Thyroid gland (tissue), 4 donors: ENCODE measurements around the gene PTPRN2. TPM values are rescaled to one million over a fixed set of nuclear protein-coding genes. Genes with fewer than 3 reads are reported as not detected.
"Not testable (repeated sequence)": the region's sequence is repeated elsewhere in the genome, so short reads cannot be mapped to it uniquely, and the experiment has no call there.

ENCODE experiments used
- DNase-seq, 2 donors: peaks; one replicate each; pipeline ENCODE4 v3.0.0-alpha.2; 2019
- H3K27ac ChIP-seq, 3 donors: fragments of 200-600 bp; sonication (generic); 1 replicate in 2 of 3; 2 replicates in 1 of 3; pipeline ENCODE4 v1.5.1; 2016 to 2019; ENCODE audit warnings: mild to moderate bottlenecking in 1 of 3, moderate library complexity in 1 of 3
- H3K27me3 ChIP-seq: fragments of 200-600 bp; sonication (generic); one replicate; pipeline ENCODE4 v1.5.1; 2019
- H3K36me3 ChIP-seq, 2 donors: fragments of 200-600 bp; sonication (generic); one replicate each; pipeline ENCODE4 v1.5.1; 2016 to 2019
- H3K4me1 ChIP-seq, 2 donors: fragments of 200-600 bp; sonication (generic); one replicate each; pipeline ENCODE4 v1.5.1; 2017 to 2019
- H3K4me3 ChIP-seq, 3 donors: fragments of 200-600 bp; sonication (generic); replicated peaks in 1 of 3; 1 replicate in 2 of 3; 2 replicates in 1 of 3; pipeline ENCODE4 v1.5.1; 2016; ENCODE audit warnings: mild to moderate bottlenecking in 1 of 3
- H3K9me3 ChIP-seq: fragments of 200-600 bp; sonication (generic); one replicate; pipeline ENCODE4 v1.5.1; 2017
- POLR2A ChIP-seq, 2 donors: fragments of 450-650 bp; IDR thresholded peaks; one replicate each; pipeline ENCODE4 v1.6.1; 2017; ENCODE audit warnings: antibody characterized with exemption in 2 of 2, mild to moderate bottlenecking in 2 of 2, moderate library complexity in 1 of 2
- WGBS, 2 donors: methylation state at CpG; one replicate each; pipeline ENCODE4 v1.1.5; 2017; 5-methylcytosine and 5-hydroxymethylcytosine counted together
- intact Hi-C: fragments of 100-400 bp; cut with DNase I; formaldehyde crosslinking; loops from one replicate; pipeline ENCODE4 v1.15.1; 2023
- total RNA-seq, 4 donors: library from RNA; depleted of rRNA; stranded (reverse); fragments of >200 nt; gene quantifications; one replicate each; pipeline ENCODE4 v1.2.3, GENCODE V29; 2016
- TF ChIP-seq, protein P1 (sequence below), 6 experiments: fragments of 200-600 bp in 3 of 6; fragments of 450-650 bp in 3 of 6; sonication (generic) in 3 of 6; IDR thresholded peaks; one replicate each; pipeline ENCODE4 v1.5.1; 2016 to 2019; ENCODE audit warnings: antibody characterized with exemption in 6 of 6, mild to moderate bottlenecking in 2 of 6, inconsistent platforms in 1 of 6, moderate library complexity in 1 of 6

PTPRN2 gene
- total RNA-seq, 4 donors from 2014 or later, result 4.2 to 9.9 (median 7.7) TPM

DNA sequence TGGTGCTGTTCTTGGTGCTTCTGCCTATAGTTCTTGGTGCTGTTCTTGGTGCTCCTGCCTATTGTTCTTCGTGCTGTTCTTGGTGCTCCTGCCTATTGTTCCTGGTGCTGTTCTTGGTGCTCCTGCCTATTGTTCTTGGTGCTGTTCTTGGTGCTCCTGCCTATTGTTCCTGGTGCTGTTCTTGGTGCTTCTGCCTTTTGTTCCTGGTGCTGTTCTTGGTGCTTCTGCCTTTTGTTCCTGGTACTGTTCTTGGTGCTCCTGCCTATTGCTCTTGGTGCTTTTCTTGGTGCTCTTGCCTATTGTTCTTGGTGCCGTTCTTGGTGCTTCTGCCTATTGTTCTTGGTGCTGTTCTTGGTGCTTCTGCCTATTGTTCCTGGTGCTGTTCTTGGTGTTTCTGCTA, 71.1 kb downstream of the PTPRN2 start:
- DNase-seq, result no peak
- Histone ChIP-seq H3K27me3 (no peaks in the 10 kb centered on the region), H3K4me3 (no peak overlapping the region), H3K27ac (no peak overlapping the region), H3K4me1 (no peaks in the 10 kb centered on the region), H3K36me3 (no peaks in the 10 kb centered on the region), H3K9me3 (no peaks in the 10 kb centered on the region)
- intact Hi-C loops, result no loop called here
- TF ChIP-seq POLR2A (IDR thresholded peaks at IDR 0.05), result no peak
- 87 to 90% methylated on average over 2 of the region's 2 CpGs for whole genome bisulfite sequencing, 2 donors

DNA sequence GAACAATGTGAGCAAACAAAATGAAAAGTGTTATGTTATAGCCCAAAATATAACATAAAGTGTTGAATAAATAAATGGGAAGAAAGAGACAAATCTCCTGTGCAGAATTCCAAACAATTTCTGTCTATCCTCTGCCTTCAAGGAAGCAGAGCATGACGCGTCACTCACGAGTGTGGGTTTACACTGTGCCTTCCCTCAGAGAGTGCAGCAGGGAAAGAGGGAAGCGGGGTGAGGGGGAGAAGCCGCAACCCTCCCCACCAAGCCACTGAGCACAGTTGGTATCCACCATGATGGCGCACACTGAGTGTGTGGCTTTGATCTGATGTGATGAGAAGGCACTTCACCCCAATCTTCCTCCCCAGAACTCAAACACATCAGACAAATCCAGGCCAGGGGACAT, 74.8 kb downstream of the PTPRN2 start:
- intact Hi-C loops, result no loop called here
- WGBS, 2 donors, result 81 to 84% methylated on average over 6 of the region's 6 CpGs
- TF ChIP-seq, protein P1, sequence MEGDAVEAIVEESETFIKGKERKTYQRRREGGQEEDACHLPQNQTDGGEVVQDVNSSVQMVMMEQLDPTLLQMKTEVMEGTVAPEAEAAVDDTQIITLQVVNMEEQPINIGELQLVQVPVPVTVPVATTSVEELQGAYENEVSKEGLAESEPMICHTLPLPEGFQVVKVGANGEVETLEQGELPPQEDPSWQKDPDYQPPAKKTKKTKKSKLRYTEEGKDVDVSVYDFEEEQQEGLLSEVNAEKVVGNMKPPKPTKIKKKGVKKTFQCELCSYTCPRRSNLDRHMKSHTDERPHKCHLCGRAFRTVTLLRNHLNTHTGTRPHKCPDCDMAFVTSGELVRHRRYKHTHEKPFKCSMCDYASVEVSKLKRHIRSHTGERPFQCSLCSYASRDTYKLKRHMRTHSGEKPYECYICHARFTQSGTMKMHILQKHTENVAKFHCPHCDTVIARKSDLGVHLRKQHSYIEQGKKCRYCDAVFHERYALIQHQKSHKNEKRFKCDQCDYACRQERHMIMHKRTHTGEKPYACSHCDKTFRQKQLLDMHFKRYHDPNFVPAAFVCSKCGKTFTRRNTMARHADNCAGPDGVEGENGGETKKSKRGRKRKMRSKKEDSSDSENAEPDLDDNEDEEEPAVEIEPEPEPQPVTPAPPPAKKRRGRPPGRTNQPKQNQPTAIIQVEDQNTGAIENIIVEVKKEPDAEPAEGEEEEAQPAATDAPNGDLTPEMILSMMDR (IDR thresholded peaks at IDR 0.05), result no peak
- no peak for TF ChIP-seq POLR2A (IDR thresholded peaks at IDR 0.05)
- Histone ChIP-seq H3K36me3 (no peaks in the 10 kb centered on the region), H3K9me3 (no peaks in the 10 kb centered on the region), H3K4me3 (no peak overlapping the region), H3K27me3 (no peaks in the 10 kb centered on the region), H3K4me1 (no peaks in the 10 kb centered on the region), H3K27ac (no peak overlapping the region)
- DNase-seq, result no peak

DNA sequence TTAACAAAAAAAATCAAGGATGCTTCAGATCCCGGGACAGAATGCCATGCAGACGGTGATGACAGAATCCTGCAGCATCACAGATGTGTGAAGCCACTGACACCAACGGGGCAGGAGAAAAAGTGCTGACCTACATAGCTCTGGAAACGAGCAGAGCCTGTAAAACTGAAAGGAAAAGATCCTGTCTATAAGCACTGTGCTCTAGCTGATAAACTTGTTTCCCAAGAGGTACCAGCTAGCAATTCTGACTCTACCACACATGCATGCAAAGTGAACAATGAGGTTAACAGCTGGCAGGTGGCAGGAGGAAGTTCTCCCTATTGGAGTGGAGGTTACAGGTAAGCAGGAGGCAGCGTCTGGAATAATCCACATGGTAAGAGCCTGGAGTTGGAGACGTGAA, 75.6 kb downstream of the PTPRN2 start:
- TF ChIP-seq, protein P1 (IDR thresholded peaks at IDR 0.05), result no peak
- no peak for TF ChIP-seq POLR2A (IDR thresholded peaks at IDR 0.05)
- DNase-seq, result no peak
- Histone ChIP-seq H3K36me3 (no peaks in the 10 kb centered on the region), H3K4me1 (no peaks in the 10 kb centered on the region), H3K9me3 (no peaks in the 10 kb centered on the region), H3K4me3 (no peak overlapping the region), H3K27ac (no peak overlapping the region), H3K27me3 (no peaks in the 10 kb centered on the region)
- 86 to 87% methylated on average over 6 of the region's 6 CpGs for WGBS, 2 donors
- intact Hi-C loops, result no loop called here

DNA sequence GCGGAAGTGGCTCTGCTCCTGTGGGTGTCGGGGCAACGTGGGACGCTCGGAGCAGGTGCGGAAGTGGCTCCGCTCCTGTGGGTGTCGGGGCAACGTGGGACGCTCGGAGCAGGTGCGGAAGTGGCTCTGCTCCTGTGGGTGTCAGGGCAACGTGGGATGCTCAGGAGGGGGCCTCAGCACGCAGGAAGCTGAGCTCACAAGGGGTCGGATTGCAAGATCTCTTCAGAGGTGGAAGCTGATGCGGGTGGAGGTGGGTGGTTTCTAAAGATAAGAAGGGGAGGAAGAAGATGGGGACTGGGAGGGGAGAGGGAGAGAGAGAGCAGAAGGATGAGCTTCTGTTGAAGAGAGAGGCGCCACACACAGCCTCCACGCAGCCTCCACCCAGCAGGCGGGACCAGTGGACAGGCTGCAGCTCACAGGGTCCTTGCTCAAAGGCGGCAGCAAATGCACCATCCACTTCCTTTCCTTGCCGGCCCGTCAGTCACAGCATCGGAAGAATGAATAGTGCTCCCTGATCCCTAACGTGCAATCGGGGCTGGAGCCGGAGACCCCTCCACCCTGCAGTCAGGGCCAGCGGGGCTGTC, 78.7 kb downstream of the PTPRN2 start:
- TF ChIP-seq, protein P1 (IDR thresholded peaks at IDR 0.05), result no peak
- TF ChIP-seq POLR2A (IDR thresholded peaks at IDR 0.05), result no peak

DNA sequence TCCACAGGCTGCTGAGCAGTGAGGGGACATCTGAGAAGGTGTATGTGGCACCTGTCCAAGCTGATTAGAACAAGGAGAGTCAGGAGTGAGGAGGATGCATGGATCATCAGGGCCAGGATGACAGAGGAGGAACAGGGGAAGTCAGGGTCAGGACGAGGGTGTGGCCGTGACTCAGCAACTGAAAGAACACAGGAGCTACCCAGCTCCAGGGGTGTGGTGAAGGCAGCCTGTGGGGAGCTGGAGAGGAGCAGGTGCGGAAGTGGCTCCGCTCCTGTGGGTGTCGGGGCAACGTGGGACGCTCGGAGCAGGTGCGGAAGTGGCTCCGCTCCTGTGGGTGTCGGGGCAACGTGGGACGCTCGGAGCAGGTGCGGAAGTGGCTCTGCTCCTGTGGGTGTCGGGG, 79.3 kb downstream of the PTPRN2 start:
- not testable (repeated sequence) for H3K9me3 ChIP-seq, H3K4me1 ChIP-seq
- WGBS, 2 donors, result 78 to 81% methylated on average over 5 of the region's 16 CpGs

More for the DNA sequence above, 78.7 kb downstream of the PTPRN2 start:
- Histone ChIP-seq H3K27ac (no peak overlapping the region), H3K4me3 (no peak overlapping the region), H3K36me3 (no peaks in the 10 kb centered on the region), H3K4me1 (no peaks in the 10 kb centered on the region), H3K27me3 (no peaks in the 10 kb centered on the region), H3K9me3 (no peaks in the 10 kb centered on the region)
- WGBS, 2 donors, result 79 to 80% methylated on average over 19 to 22 of the region's 27 CpGs
- DNase-seq, result no peak
- intact Hi-C loops, result no loop called here

DNA sequence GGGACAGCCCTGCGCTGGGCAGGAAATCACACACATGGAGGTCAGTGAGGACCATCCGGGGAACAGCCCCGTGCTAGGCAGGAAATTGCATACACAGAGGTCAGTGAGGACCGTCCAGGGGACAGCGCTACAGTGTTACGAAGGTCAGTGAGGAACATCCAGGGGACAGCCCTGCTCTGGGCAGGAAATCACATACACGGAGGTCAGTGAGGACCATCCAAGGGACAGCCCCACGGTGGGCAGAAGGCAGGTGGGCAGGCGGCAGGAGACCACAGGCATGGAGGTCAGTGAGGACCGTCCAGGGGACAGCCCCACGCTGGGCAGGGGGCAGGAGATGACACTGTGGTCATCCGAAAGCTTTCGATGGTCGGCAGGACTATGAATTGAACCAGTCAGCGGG, 79.7 kb downstream of the PTPRN2 start:
- TF ChIP-seq POLR2A (IDR thresholded peaks at IDR 0.05), result no peak
- H3K4me1 ChIP-seq, result no peaks in the 10 kb centered on the region
- H3K36me3 ChIP-seq, result no peaks in the 10 kb centered on the region
- H3K27me3 ChIP-seq, result no peaks in the 10 kb centered on the region
- no peak overlapping the region for H3K4me3 ChIP-seq
- no peak overlapping the region for H3K27ac ChIP-seq
- WGBS, 2 donors, result 81 to 82% methylated on average over 15 of the region's 15 CpGs
- no peak for DNase-seq
- no peaks in the 10 kb centered on the region for H3K9me3 ChIP-seq
- intact Hi-C loops, result no loop called here

More for the DNA sequence above, 79.3 kb downstream of the PTPRN2 start:
- H3K36me3 ChIP-seq, H3K27ac ChIP-seq, H3K4me3 ChIP-seq, intact Hi-C loops, DNase-seq, H3K27me3 ChIP-seq: not testable (repeated sequence)

DNA sequence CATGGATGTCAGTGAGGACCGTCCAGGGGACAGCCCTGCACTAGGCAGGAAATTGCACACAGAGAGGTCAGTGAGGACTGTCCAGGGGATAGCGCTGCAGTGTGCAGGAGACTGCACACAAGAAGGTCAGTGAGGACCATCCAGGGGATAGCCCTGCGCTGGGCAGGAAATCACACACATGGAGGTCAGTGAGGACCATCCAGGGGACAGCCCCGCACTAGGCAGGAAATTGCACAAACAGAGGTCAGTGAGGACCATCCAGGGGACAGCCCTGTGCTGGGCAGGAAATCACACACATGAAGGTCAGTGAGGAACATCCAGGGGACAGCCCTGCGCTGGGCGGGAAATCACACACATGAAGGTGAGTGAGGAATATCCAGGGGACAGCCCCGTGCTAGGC, 80.4 kb downstream of the PTPRN2 start:
- DNase-seq, H3K4me3 ChIP-seq, H3K4me1 ChIP-seq, H3K9me3 ChIP-seq, H3K27me3 ChIP-seq, H3K36me3 ChIP-seq, intact Hi-C loops, H3K27ac ChIP-seq: not testable (repeated sequence)
- 70 to 72% methylated on average over 7 of the region's 7 CpGs for WGBS, 2 donors
